ENCODE results near the gene CNTNAP5.

The CNTNAP5 gene

GRCh38 chr2:124308319-124309062 is 283.4 kb downstream of the CNTNAP5 start:
- Histone ChIP-seq H3K9me3 (replicated peaks; ENCODE audit: insufficient read depth, low read length) (0 out of 2 replicates have a peak, but pooled peaks cover 3% of the 10 kb centered on the region), H3F3A (ENCODE audit: insufficient read depth, low read length) (no peaks in the 10 kb centered on the region), H3K27ac (ENCODE audit: low read length) (no peak overlapping the region), H3K9ac (ENCODE audit: low read length) (no peak overlapping the region), H3K36me3 (replicated peaks; ENCODE audit: insufficient read depth, low read length) (no peaks in the 10 kb centered on the region), H2AFZ (ENCODE audit: low read length) (no peak overlapping the region), H3K4me2 (ENCODE audit: low read depth, low read length) (no peak overlapping the region), H3K9me2 (replicated peaks; ENCODE audit: insufficient read depth, low read length) (no peaks in the 10 kb centered on the region), H3K4me1 (ENCODE audit: low read length) (0 out of 2 replicates have a peak, but pooled peaks cover 2% of the 10 kb centered on the region), H3K27me3 (replicated peaks; ENCODE audit: insufficient read depth, low read length) (no peaks in the 10 kb centered on the region), H3K4me3 (ENCODE audit: low read length) (no peak overlapping the region), H4K20me1 (ENCODE audit: insufficient read depth, low read length) (no peaks in the 10 kb centered on the region), H3K79me2 (ENCODE audit: low read length) (no peaks in the 10 kb centered on the region)
- no peak for DNase-seq
- TF ChIP-seq CTCF (IDR thresholded peaks at IDR 0.05; ENCODE audit: low read length) (no peak), EZH2phosphoT487 (IDR thresholded peaks at IDR 0.05; ENCODE audit: low read length) (no peak), EZH2 (optimal IDR thresholded peaks at IDR 0.05; ENCODE audit: low read depth, low read length) (no peak)

- Histone ChIP-seq H2AFZ (ENCODE audit: low read length) (no peak overlapping the region), H3K36me3 (replicated peaks; ENCODE audit: insufficient read depth, low read length) (no peaks in the 10 kb centered on the region)
Observed at GRCh38 chr2:124309563-124310138, 284.6 kb downstream of the CNTNAP5 start.

GRCh38 chr2:124310671-124311070 is 285.6 kb downstream of the CNTNAP5 start:
- H3K4me1 ChIP-seq (ENCODE audit: low read length) = no peaks in the 10 kb centered on the region
- H3K9me3 ChIP-seq (replicated peaks; ENCODE audit: insufficient read depth, low read length) = 0 out of 2 replicates have a peak, but pooled peaks cover 3% of the 10 kb centered on the region
- DNase-seq = no peak
- no peaks in the 10 kb centered on the region for H3K27me3 ChIP-seq (replicated peaks; ENCODE audit: insufficient read depth, low read length)
- no peak overlapping the region for H3K4me2 ChIP-seq (ENCODE audit: low read depth, low read length)
- H3K9ac ChIP-seq (ENCODE audit: low read length) = no peak overlapping the region
- TF ChIP-seq EZH2phosphoT487 (IDR thresholded peaks at IDR 0.05; ENCODE audit: low read length) (no peak), CTCF (IDR thresholded peaks at IDR 0.05; ENCODE audit: low read length) (no peak), EZH2 (optimal IDR thresholded peaks at IDR 0.05; ENCODE audit: low read depth, low read length) (no peak)
- H3K79me2 ChIP-seq (ENCODE audit: low read length) = no peaks in the 10 kb centered on the region
- H3K9me2 ChIP-seq (replicated peaks; ENCODE audit: insufficient read depth, low read length) = no peaks in the 10 kb centered on the region
- H3K4me3 ChIP-seq (ENCODE audit: low read length) = no peak overlapping the region
- no peak overlapping the region for H3K27ac ChIP-seq (ENCODE audit: low read length)
- no peaks in the 10 kb centered on the region for H4K20me1 ChIP-seq (ENCODE audit: insufficient read depth, low read length)
- H3K36me3 ChIP-seq (replicated peaks; ENCODE audit: insufficient read depth, low read length) = no peaks in the 10 kb centered on the region
- no peak overlapping the region for H2AFZ ChIP-seq (ENCODE audit: low read length)
- H3F3A ChIP-seq (ENCODE audit: insufficient read depth, low read length) = no peaks in the 10 kb centered on the region

More at GRCh38 chr2:124309563-124310138, 284.6 kb downstream of the CNTNAP5 start:
- no peaks in the 10 kb centered on the region for H3K4me1 ChIP-seq (ENCODE audit: low read length)
- no peak for TF ChIP-seq EZH2phosphoT487 (IDR thresholded peaks at IDR 0.05; ENCODE audit: low read length)
- no peak for TF ChIP-seq EZH2 (optimal IDR thresholded peaks at IDR 0.05; ENCODE audit: low read depth, low read length)
- TF ChIP-seq CTCF (IDR thresholded peaks at IDR 0.05; ENCODE audit: low read length) = no peak
- DNase-seq = no peak
- H3K9me3 ChIP-seq (replicated peaks; ENCODE audit: insufficient read depth, low read length) = 0 out of 2 replicates have a peak, but pooled peaks cover 3% of the 10 kb centered on the region
- no peaks in the 10 kb centered on the region for H4K20me1 ChIP-seq (ENCODE audit: insufficient read depth, low read length)
- H3K4me3 ChIP-seq (ENCODE audit: low read length) = no peak overlapping the region
- no peaks in the 10 kb centered on the region for H3K9me2 ChIP-seq (replicated peaks; ENCODE audit: insufficient read depth, low read length)
- H3K27me3 ChIP-seq (replicated peaks; ENCODE audit: insufficient read depth, low read length) = no peaks in the 10 kb centered on the region
- H3K27ac ChIP-seq (ENCODE audit: low read length) = no peak overlapping the region
- H3K9ac ChIP-seq (ENCODE audit: low read length) = no peak overlapping the region
- no peaks in the 10 kb centered on the region for H3K79me2 ChIP-seq (ENCODE audit: low read length)
- H3K4me2 ChIP-seq (ENCODE audit: low read depth, low read length) = no peak overlapping the region
- no peaks in the 10 kb centered on the region for H3F3A ChIP-seq (ENCODE audit: insufficient read depth, low read length)

All from MM.1S (cell line).